NB4 (cell line): ENCODE results near the gene CASP4.

Experiments used
- CTCF ChIP-seq: IDR thresholded peaks from one replicate; pipeline ENCODE4 v1.5.1; 2012; ENCODE audit warnings: low read depth, low read length
- POLR2A ChIP-seq: IDR thresholded peaks from 2 replicates; pipeline ENCODE4 v1.6.1; 2011; ENCODE audit warnings: mild to moderate bottlenecking; ENCODE audit not compliant: insufficient read length; ENCODE audit errors: extremely low read depth

GRCh38 chr11:105004021-105004420 is 35.6 kb upstream of the CASP4 start:
- TF ChIP-seq CTCF: no peak
- TF ChIP-seq POLR2A: no peak
